Lower leg skin (tissue), 4 donors: ENCODE data around the gene VWA1. TPM values are rescaled to one million over a fixed set of nuclear protein-coding genes. Genes with fewer than 3 reads are reported as not detected.
"Not testable (repeated sequence)": the region's sequence is repeated elsewhere in the genome, so short reads cannot be mapped to it uniquely, and the experiment has no call there.

ENCODE experiments used
- DNase-seq, 2 donors: peaks; one replicate each; pipeline ENCODE4 v3.0.0-alpha.2; 2019; ENCODE audit warnings: low spot score in 2 of 2
- H3K4me3 ChIP-seq: fragments of 200-600 bp; sonication (generic); 2 replicates; pipeline ENCODE4 v1.5.1; 2017; ENCODE audit warnings: mild to moderate bottlenecking, low read depth; ENCODE audit not compliant: poor library complexity, severe bottlenecking
- CTCF ChIP-seq, 3 donors: fragments of 450-650 bp; IDR thresholded peaks; one replicate each; pipeline ENCODE4 v1.5.1; 2016; ENCODE audit warnings: antibody characterized with exemption in 3 of 3, mild to moderate bottlenecking in 3 of 3, moderate library complexity in 2 of 3
- POLR2A ChIP-seq, 2 donors: fragments of 450-650 bp; IDR thresholded peaks; one replicate each; pipeline ENCODE4 v1.6.1; 2016 to 2017; ENCODE audit warnings: antibody characterized with exemption in 2 of 2, mild to moderate bottlenecking in 1 of 2, moderate library complexity in 1 of 2
- WGBS, 2 donors: methylation state at CpG; one replicate each; pipeline ENCODE4 v1.1.5; 2018; 5-methylcytosine and 5-hydroxymethylcytosine counted together
- intact Hi-C: fragments of 100-400 bp; cut with DNase I; formaldehyde crosslinking; loops from one replicate; pipeline ENCODE4 v1.15.0; 2023; ENCODE audit warnings: low total_unique reads
- total RNA-seq, 4 donors: library from RNA; depleted of rRNA; stranded (reverse); fragments of >200 nt; gene quantifications; one replicate each; pipeline ENCODE4 v1.1.0, GENCODE V29; 2016

VWA1 gene
- total RNA-seq, 4 donors from 2014 or later = 26.5 to 36.4 (median 30.1) TPM

DNA sequence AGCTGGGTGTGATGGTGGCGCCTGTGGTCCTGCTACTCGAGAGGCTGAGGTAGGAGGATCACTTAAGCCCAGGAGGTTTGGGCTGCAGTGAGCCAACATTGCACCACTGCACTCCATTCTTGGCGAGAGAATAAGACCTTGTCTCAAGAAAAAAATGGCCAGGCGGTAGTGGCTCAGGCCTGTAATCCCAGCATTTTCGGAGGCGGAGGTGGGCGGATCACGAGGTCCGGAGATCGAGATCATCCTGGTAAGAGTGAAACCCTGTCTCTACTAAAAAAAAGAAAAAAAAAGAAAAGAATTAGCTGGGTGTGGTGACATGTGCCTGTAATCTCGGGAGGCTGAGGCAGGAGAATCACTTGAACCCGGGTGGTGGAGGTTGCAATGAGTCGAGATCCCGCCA is 47.4 kb downstream of the VWA1 start:
- intact Hi-C loops = no loop called here
- no peak overlapping the region for H3K4me3 ChIP-seq
- DNase-seq = no peak
- 95 to 97% methylated on average over 14 of the region's 14 CpGs for WGBS, 2 donors
- no peak for TF ChIP-seq CTCF (IDR thresholded peaks at IDR 0.05)
- no peak for TF ChIP-seq POLR2A (IDR thresholded peaks at IDR 0.05)

DNA sequence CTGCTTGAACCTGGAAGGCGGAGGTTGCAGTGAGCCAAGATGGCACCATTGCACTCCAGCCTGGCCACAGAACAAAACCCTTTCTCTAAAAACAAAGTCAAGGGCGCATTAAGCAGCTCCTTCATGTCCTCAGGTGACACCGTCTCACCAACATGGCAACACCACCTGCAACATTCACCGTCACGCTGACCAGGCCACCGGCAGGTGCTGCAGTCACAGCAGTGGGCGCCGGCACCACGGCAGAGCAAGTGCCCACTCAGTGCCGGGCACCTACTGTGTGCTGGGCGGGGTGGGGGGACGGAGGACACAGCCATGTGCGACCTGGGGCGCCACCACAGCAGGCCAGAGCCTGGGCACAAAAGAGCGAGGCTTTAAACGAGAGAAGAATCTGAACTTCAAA is 48.2 kb downstream of the VWA1 start:
- TF ChIP-seq CTCF (IDR thresholded peaks at IDR 0.05) (no peak), POLR2A (IDR thresholded peaks at IDR 0.05) (no peak)
- H3K4me3 ChIP-seq = no peak overlapping the region
- 89 to 97% methylated on average over 16 of the region's 16 CpGs for WGBS, 2 donors
- DNase-seq = no peak
- intact Hi-C loops = no loop called here

GRCh38 chr1:1484976-1485750 is 49.7 kb downstream of the VWA1 start:
- 91 to 94% methylated on average over 24 to 30 of the region's 46 CpGs for WGBS, 2 donors
- intact Hi-C loops, H3K4me3 ChIP-seq, DNase-seq: not testable (repeated sequence)

GRCh38 chr1:1485755-1486317 is 50.3 kb downstream of the VWA1 start:
- H3K4me3 ChIP-seq, intact Hi-C loops, DNase-seq: not testable (repeated sequence)
- 91 to 92% methylated on average over 19 to 30 of the region's 31 CpGs for WGBS, 2 donors

DNA sequence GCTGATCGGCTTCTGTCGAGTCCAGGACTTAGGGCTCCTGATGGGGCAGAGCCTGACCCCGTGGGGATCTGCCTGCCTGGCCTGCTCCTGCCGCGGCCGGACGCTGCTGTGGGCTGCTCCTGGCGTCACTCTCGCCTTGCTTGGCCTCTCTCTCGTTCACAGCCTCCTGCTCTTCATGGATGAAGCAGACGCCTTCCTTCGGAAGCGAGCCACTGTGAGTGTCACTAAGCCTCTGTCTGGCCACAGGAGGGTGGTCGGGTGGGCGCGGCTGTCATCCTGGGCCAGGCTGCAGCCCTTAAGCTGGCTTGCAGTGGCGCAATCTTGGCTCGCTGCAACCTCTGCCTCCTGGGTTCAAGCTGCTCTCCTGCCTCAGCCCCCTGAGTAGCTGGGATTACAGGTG is 52.2 kb downstream of the VWA1 start:
- WGBS, 2 donors = 93 to 94% methylated on average over 9 to 13 of the region's 18 CpGs
- no peak for TF ChIP-seq CTCF (IDR thresholded peaks at IDR 0.05)
- TF ChIP-seq POLR2A (IDR thresholded peaks at IDR 0.05) = no peak
- no peak overlapping the region for H3K4me3 ChIP-seq
- intact Hi-C loops = no loop called here
- no peak for DNase-seq

GRCh38 chr1:1489231-1489630 is 53.7 kb downstream of the VWA1 start:
- intact Hi-C loops = no loop called here
- TF ChIP-seq CTCF (IDR thresholded peaks at IDR 0.05) = no peak
- no peak for TF ChIP-seq POLR2A (IDR thresholded peaks at IDR 0.05)
- 94 to 98% methylated on average over 12 to 15 of the region's 16 CpGs for WGBS, 2 donors
- H3K4me3 ChIP-seq = no peak overlapping the region
- no peak for DNase-seq

- intact Hi-C loops = no loop called here
- no peak for DNase-seq
- WGBS, 2 donors = 92 to 96% methylated on average over 19 of the region's 19 CpGs
Observed at GRCh38 chr1:1489861-1490260, 54.4 kb downstream of the VWA1 start.

More at GRCh38 chr1:1489861-1490260, 54.4 kb downstream of the VWA1 start:
- no peak overlapping the region for H3K4me3 ChIP-seq
- no peak for TF ChIP-seq POLR2A (IDR thresholded peaks at IDR 0.05)
- TF ChIP-seq CTCF (IDR thresholded peaks at IDR 0.05) = no peak
